GM19438 (cell line): Measurements from ENCODE around the gene SAA4.
"Not testable (repeated sequence)": the region's sequence is repeated elsewhere in the genome, so short reads cannot be mapped to it uniquely, and the experiment has no call there.

ENCODE experiments used
- ATAC-seq: cut with Tn5 transposase; IDR thresholded peaks from one replicate; pipeline ENCODE4 v1.9.1; 2021; ENCODE audit warnings: low read depth; ENCODE audit not compliant: unreplicated experiment

The SAA4 gene

DNA sequence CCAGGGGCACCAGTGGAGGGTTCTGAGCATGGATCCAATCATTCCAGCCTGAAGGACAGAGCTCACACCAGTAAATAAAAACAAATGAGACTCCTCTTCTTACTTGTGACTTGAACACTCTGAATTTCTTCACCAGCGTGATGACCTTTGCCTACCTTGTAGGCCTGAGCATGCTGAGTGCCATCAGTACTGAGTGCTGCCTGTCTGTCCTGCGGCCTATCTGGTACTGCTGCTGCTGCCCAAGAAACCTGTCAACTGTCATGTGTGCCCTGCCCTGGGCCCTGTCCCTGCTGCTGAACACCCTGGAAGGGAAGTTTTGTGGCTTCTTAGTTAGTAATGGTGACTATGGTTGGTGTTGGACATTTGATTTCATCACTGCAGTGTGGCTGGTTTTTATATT lies 40.1 kb downstream of the SAA4 start:
- no peak for ATAC-seq

DNA sequence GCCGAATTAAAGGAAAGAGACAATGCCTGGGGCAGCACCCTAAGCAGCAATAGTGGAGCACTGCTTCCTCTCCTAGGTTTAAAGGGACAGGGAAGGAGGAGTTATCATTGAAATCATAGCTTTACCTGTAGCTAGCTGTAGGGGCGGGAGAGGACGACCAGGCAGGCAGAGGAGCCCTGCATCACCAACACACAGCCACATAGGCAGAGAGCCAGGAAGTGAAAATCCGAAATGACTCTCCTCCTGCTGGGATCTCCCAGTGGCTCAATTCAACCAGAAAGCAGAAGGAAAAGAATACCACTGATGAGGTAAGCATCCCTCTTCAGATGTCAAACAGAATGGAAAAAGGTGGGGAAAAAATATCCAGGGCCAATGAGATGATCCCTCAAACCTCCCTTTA lies 43.6 kb downstream of the SAA4 start:
- no peak for ATAC-seq

DNA sequence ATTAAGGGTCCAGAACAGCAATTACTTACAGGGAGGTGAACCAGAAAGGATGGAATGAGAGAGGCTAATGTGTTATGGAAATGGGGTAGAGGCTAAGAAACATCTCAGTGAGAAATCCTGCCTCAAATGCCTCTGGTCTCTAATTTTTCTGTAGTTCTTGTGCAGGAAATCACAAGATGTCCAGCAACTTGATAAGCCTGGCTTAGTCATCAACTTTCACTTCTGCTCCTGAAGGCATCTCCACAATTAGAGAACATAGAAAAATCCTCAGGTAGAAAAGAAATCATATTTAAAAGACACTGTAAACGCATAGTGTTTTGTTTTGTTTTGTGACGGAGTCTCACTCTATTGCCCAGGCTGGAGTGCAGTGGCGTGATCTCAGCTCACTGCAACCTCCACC lies 45.2 kb downstream of the SAA4 start:
- no peak for ATAC-seq

DNA sequence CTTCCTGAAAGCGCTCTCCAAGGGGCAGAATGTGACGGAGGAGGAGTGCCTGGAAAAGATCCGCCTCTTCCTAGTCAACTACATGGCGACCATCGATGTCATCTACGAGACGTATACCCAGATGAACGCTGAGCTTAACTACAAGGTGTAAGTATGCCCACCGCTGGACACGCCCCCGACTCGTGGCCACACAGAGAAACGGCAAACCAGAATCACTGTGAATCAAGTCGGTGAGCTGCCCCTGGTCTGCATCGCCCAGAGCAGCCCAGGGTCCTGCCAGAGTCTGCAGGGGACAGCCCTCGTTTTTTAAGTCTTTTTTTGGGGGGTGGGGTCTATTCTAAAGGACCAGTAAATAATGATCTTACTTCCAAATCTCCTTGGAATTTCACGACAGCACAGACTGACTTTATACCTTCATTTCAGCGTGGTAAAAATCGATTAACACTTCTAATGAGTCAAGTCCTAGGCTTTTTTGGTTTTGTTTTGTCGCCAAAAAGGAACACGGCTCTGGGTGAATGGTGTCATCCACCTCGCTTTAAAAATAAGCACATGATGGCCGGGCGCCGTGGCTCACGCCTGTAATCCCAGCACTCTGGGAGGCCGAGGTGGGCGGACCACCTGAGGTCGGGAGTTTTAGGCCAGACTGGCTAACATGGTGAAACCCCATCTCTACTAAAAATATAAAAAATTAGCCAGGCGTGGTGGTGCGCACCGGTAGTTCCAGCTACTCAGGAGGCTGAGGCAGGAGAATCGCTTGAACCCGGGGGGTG lies 46.9 kb downstream of the SAA4 start:
- not testable (repeated sequence) for ATAC-seq

DNA sequence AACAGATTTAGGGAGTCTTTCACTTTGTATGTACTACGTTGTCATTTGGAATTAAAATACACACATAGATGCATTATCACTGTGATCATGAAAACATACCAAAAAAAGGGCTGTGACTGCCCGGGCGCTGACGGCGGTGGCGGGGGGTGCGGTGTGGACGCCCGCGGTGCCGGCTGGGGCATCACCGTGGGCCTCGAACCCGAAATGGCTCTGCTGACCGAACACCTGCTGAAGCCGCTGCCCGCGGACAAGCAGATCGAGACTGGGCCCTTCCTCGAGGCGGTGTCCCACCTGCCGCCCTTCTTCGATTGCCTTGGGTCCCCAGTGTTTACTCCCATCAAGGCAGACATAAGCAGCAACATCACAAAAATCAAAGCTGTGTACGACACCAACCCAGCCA lies 47.8 kb downstream of the SAA4 start:
- ATAC-seq: no peak
